ENCODE data around the gene TNFAIP1.

DNA sequence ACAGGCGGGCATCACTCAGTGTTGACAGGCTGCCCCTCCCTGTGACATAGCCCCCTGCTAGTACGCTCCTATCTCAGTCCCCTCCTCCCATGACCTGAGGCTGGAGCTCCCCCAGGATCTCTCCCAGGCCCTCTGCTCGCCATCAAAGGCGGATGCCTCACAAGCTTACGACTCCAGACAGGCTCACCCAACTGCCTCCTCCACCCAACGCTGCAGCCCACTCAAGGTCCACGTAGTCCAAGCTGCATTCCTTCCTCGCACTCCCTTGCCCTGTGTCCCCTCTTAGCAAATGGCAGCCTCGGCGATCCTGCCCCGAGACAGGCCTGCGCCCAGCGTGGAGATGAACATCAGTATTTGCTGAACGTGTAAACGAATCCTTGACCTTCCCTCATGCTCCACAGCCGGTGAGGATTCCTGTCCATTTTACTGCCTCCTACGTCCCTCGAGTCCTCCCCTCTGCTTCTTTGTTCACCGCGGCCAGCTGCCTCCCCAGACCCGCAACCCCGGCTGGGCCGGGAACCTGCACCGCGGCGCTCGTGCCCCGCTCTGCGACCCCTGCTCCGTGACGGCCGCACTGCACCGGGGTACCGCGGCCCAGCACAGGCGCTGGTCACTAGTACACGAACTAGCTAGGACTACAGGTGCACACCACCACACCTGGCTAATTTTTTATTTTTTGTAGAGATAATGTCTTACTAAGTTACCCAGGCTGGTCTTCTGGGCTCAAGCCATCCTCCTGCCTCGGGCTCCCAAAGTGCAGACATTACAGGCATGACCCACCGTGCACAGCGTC is 17.4 kb upstream of the TNFAIP1 start:
- TF ChIP-seq, protein P1, sequence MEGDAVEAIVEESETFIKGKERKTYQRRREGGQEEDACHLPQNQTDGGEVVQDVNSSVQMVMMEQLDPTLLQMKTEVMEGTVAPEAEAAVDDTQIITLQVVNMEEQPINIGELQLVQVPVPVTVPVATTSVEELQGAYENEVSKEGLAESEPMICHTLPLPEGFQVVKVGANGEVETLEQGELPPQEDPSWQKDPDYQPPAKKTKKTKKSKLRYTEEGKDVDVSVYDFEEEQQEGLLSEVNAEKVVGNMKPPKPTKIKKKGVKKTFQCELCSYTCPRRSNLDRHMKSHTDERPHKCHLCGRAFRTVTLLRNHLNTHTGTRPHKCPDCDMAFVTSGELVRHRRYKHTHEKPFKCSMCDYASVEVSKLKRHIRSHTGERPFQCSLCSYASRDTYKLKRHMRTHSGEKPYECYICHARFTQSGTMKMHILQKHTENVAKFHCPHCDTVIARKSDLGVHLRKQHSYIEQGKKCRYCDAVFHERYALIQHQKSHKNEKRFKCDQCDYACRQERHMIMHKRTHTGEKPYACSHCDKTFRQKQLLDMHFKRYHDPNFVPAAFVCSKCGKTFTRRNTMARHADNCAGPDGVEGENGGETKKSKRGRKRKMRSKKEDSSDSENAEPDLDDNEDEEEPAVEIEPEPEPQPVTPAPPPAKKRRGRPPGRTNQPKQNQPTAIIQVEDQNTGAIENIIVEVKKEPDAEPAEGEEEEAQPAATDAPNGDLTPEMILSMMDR (IDR thresholded peaks at IDR 0.05) = no peak
- no peak for TF ChIP-seq EP300 (IDR thresholded peaks at IDR 0.05)
